ENCODE measurements around the gene BBS9. TPM values are rescaled to one million over a fixed set of nuclear protein-coding genes. Genes with fewer than 3 reads are reported as not detected.

BBS9 gene
- total and polyA plus RNA-seq, 2 donors (not counting 3 experiments of a cell fraction or from before 2014, with no cell fraction given): 5.7 to 17.4 TPM

DNA sequence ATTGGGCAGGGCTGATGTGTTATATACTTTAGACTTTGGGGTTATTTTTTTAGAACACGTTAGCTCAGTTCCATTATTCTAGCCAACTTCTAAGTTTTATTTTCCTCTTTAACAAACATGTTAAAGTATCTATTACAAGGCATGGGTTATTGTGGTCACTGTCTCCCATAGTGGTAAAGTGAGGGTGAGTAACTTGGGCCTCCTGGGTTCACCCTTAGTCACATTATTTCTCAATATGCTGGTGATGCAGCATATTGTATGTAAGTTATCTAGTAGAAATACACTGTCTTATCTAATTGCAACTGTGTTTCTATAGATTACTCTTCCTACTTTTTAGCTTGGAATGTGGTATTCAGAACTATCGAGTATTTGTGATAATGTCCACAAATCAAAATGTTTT is 65.9 kb downstream of the BBS9 start:
- CTCF ChIA-PET: interaction anchor here (1.1 to 1.9 kb wide), 3 partner anchors 10 to 737 kb away, joined by 4 to 7 read pairs (median 5); no protein-coding TSS in a partner anchor
- H3K36me3 ChIP-seq (ENCODE audit: control insufficient read depth in 2 of 2, extremely low read depth in 1 of 2, insufficient read depth in 2 of 2, low read length in 2 of 2): no peaks in the 10 kb centered on the region
- no peak for FAIRE-seq
- dilution Hi-C loops (cut with MboI; ENCODE audit: extremely low pct_ligation_motif_present, low sequenced_read_pairs) (no loop called here), intact Hi-C loops (cut with micrococcal nuclease) (no loop called here)
- DNase-seq (ENCODE audit: low read depth, low spot score): no peak
- H3K27ac ChIP-seq (ENCODE audit: insufficient read depth, low read depth, low read length): no peak overlapping the region
- no peaks in the 10 kb centered on the region for H3K27me3 ChIP-seq (ENCODE audit: control insufficient read depth in 2 of 2, insufficient read depth in 2 of 2, low read length in 2 of 2)
- no peaks in the 10 kb centered on the region for H3K4me1 ChIP-seq (ENCODE audit: control insufficient read depth, extremely low read depth, insufficient read depth, low read length)
- no peaks in the 10 kb centered on the region for H4K20me1 ChIP-seq (replicated peaks; ENCODE audit: control insufficient read depth, extremely low read depth, insufficient read depth, low read length)
- H3K4me3 ChIP-seq (replicated peaks in 1 of 3; ENCODE audit: insufficient read depth in 1 of 3, low read depth in 1 of 3, low read length in 3 of 3): no peak overlapping the region
- no peak overlapping the region for H3K9ac ChIP-seq (replicated peaks; ENCODE audit: extremely low read depth, insufficient read depth, low read length)
- H2AFZ ChIP-seq (ENCODE audit: low read depth, low read length): no peak overlapping the region
- no TSS peak for BruUV-seq (replicated peaks)
- TF ChIP-seq POLR2A (IDR thresholded peaks at IDR 0.05; ENCODE audit: low read depth, low read length) (no peak), POLR2AphosphoS5 (IDR thresholded peaks at IDR 0.05; ENCODE audit: insufficient read depth, low read depth, low read length) (no peak), MYC (IDR thresholded peaks at IDR 0.05; ENCODE audit: low read depth, low read length) (no peak), FOS (IDR thresholded peaks at IDR 0.05; ENCODE audit: borderline replicate concordance, insufficient read depth, low read length) (no peak), JUN (IDR thresholded peaks at IDR 0.05; ENCODE audit: borderline replicate concordance, insufficient read depth, insufficient read length, low read depth) (no peak), EZH2 (IDR thresholded peaks at IDR 0.05; ENCODE audit: borderline replicate concordance, low read depth, low read length, severe bottlenecking) (no peak), GATA2 (IDR thresholded peaks at IDR 0.05; ENCODE audit: insufficient read depth, insufficient read length, low read depth, low read length) (no peak)
- TF ChIP-seq, protein P1, sequence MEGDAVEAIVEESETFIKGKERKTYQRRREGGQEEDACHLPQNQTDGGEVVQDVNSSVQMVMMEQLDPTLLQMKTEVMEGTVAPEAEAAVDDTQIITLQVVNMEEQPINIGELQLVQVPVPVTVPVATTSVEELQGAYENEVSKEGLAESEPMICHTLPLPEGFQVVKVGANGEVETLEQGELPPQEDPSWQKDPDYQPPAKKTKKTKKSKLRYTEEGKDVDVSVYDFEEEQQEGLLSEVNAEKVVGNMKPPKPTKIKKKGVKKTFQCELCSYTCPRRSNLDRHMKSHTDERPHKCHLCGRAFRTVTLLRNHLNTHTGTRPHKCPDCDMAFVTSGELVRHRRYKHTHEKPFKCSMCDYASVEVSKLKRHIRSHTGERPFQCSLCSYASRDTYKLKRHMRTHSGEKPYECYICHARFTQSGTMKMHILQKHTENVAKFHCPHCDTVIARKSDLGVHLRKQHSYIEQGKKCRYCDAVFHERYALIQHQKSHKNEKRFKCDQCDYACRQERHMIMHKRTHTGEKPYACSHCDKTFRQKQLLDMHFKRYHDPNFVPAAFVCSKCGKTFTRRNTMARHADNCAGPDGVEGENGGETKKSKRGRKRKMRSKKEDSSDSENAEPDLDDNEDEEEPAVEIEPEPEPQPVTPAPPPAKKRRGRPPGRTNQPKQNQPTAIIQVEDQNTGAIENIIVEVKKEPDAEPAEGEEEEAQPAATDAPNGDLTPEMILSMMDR (IDR thresholded peaks at IDR 0.05; ENCODE audit: extremely low read depth in 1 of 2, insufficient read depth in 1 of 2, low read depth in 1 of 2, low read length in 2 of 2): no peak
- TF ChIP-seq, protein P2, sequence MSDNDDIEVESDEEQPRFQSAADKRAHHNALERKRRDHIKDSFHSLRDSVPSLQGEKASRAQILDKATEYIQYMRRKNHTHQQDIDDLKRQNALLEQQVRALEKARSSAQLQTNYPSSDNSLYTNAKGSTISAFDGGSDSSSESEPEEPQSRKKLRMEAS (IDR thresholded peaks at IDR 0.05; ENCODE audit: insufficient read depth, insufficient read length): no peak
- no peaks in the 10 kb centered on the region for H3K9me1 ChIP-seq (replicated peaks; ENCODE audit: control insufficient read depth, extremely low read depth, insufficient read depth, low read length)
- POLR2A ChIA-PET: no interaction called here
- H3K4me2 ChIP-seq (ENCODE audit: insufficient read depth, low read length): no peak overlapping the region
- no peaks in the 10 kb centered on the region for H3K9me3 ChIP-seq (replicated peaks; ENCODE audit: control insufficient read depth, insufficient read depth, low read length)
- no peaks in the 10 kb centered on the region for H3K79me2 ChIP-seq (ENCODE audit: control insufficient read depth, insufficient read depth, low read length)

Data from endothelial cell of umbilical vein (primary cell).